Measurements from ENCODE around the gene SHISA4.
"Not testable (repeated sequence)": the region's sequence is repeated elsewhere in the genome, so short reads cannot be mapped to it uniquely, and the experiment has no call there.

The SHISA4 gene

GRCh38 chr1:201888282-201889089 is at the start of gene SHISA4:
SHISA4 (plus strand) TSS chr1:201888898; CDS start chr1:201888995, 97 bp downstream.
- peak; percentile 16 for DNase-seq

GRCh38 chr1:201839089-201839488 is 49.6 kb upstream of the SHISA4 start:
- DNase-seq, result not testable (repeated sequence)

- no peak for DNase-seq
Observed at GRCh38 chr1:201840055-201840454, 48.6 kb upstream of the SHISA4 start.

GRCh38 chr1:201840490-201840889 is 48.2 kb upstream of the SHISA4 start:
- no peak for DNase-seq

GRCh38 chr1:201841265-201841912 is 47.3 kb upstream of the SHISA4 start:
- no peak for DNase-seq

GRCh38 chr1:201842472-201843027 is 46.1 kb upstream of the SHISA4 start:
- no peak for DNase-seq

- no peak for DNase-seq
Observed at GRCh38 chr1:201845331-201846083, 43.2 kb upstream of the SHISA4 start.

- DNase-seq, result no peak
Observed at GRCh38 chr1:201847150-201847549, 41.5 kb upstream of the SHISA4 start.

- DNase-seq, result no peak
Observed at GRCh38 chr1:201848230-201848629, 40.5 kb upstream of the SHISA4 start.

- no peak for DNase-seq
Observed at GRCh38 chr1:201849372-201850052, 39.2 kb upstream of the SHISA4 start.

- DNase-seq, result no peak
Observed at GRCh38 chr1:201850053-201850397, 38.7 kb upstream of the SHISA4 start.

- DNase-seq, result no peak
Observed at GRCh38 chr1:201851949-201852348, 36.7 kb upstream of the SHISA4 start.

GRCh38 chr1:201856722-201857121 is 32.0 kb upstream of the SHISA4 start:
- not testable (repeated sequence) for DNase-seq

- no peak for DNase-seq
Observed at GRCh38 chr1:201859424-201859823, 29.3 kb upstream of the SHISA4 start.

- no peak for DNase-seq
Observed at GRCh38 chr1:201861448-201861847, 27.2 kb upstream of the SHISA4 start.

- DNase-seq, result no peak
Observed at GRCh38 chr1:201870397-201870796, 18.3 kb upstream of the SHISA4 start.

- no peak for DNase-seq
Observed at GRCh38 chr1:201874672-201875071, 14.0 kb upstream of the SHISA4 start.

GRCh38 chr1:201876148-201876818 is 12.4 kb upstream of the SHISA4 start:
- no peak for DNase-seq

GRCh38 chr1:201877877-201878401 is 10.8 kb upstream of the SHISA4 start:
- peak; percentile 18 for DNase-seq

- no peak for DNase-seq
Observed at GRCh38 chr1:201880928-201881571, 7.6 kb upstream of the SHISA4 start.

GRCh38 chr1:201881617-201882016 is 7.1 kb upstream of the SHISA4 start:
- no peak for DNase-seq
